Adrenal gland (tissue), 5 donors: ENCODE measurements around the gene RNU1-1.
"Not testable (repeated sequence)": the region's sequence is repeated elsewhere in the genome, so short reads cannot be mapped to it uniquely, and the experiment has no call there.

Experiments
- POLR2A ChIP-seq, 2 donors: fragments of 450-650 bp; IDR thresholded peaks; one replicate each; pipeline ENCODE4 v1.6.1; 2017; ENCODE audit warnings: antibody characterized with exemption in 2 of 2, mild to moderate bottlenecking in 2 of 2, moderate library complexity in 1 of 2
- TF ChIP-seq, protein P1 (sequence below), 6 experiments: fragments of 450-650 bp in 4 of 6; fragments of 200-600 bp in 2 of 6; sonication (generic) in 1 of 6; IDR thresholded peaks; 1 replicate in 5 of 6; 2 replicates in 1 of 6; pipeline versions ENCODE4 v1.5.1 to v1.8.0; 2016 to 2021; ENCODE audit warnings: antibody characterized with exemption in 6 of 6, mild to moderate bottlenecking in 2 of 6, moderate library complexity in 1 of 6
- donor health status: DM: no; HTN: no; CAD: no.

DNA sequence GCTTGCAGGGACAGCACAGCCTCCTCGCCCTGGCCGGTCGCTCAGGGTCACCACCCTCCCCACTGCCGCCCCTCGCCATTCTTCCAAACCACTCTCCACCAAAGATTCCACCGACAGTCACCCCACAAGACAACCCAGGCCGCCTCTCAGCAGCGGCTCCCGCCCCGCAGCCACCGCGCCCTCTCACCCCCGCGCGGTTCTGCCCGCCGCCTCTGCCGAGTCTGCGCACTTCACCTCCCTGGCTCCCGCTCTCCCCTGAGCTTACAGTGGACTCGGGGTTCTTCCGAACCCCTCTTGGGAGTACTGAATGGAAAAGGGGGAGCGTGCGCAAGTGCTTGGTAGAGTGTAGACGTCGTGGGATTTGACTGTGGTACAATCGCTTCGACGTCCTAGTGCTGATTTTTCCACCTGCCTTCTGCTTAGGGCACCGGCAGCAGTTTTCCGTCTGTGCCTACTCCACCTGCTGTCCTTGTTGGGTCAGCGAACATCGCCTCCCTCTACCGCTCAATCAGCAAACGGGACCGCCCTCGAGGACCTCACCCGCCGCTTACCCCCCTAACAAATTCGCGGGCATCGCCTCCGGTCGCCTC is 20.2 kb upstream of the RNU1-1 start:
- TF ChIP-seq, protein P1, sequence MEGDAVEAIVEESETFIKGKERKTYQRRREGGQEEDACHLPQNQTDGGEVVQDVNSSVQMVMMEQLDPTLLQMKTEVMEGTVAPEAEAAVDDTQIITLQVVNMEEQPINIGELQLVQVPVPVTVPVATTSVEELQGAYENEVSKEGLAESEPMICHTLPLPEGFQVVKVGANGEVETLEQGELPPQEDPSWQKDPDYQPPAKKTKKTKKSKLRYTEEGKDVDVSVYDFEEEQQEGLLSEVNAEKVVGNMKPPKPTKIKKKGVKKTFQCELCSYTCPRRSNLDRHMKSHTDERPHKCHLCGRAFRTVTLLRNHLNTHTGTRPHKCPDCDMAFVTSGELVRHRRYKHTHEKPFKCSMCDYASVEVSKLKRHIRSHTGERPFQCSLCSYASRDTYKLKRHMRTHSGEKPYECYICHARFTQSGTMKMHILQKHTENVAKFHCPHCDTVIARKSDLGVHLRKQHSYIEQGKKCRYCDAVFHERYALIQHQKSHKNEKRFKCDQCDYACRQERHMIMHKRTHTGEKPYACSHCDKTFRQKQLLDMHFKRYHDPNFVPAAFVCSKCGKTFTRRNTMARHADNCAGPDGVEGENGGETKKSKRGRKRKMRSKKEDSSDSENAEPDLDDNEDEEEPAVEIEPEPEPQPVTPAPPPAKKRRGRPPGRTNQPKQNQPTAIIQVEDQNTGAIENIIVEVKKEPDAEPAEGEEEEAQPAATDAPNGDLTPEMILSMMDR (IDR thresholded peaks at IDR 0.05) = not testable (repeated sequence)
- TF ChIP-seq POLR2A (IDR thresholded peaks at IDR 0.05) = not testable (repeated sequence)
